H1 (cell line): ENCODE results near the gene TPM1.

Experiments
- CHD2 ChIP-seq: IDR thresholded peaks from 2 replicates; pipeline ENCODE4 v1.6.1; 2012; ENCODE audit warnings: low read length, improper control_type of control experiment
- EGR1 ChIP-seq: IDR thresholded peaks from 2 replicates; pipeline ENCODE4 v1.6.1; 2011; ENCODE audit warnings: low read depth, low read length, borderline replicate concordance
- EZH2 ChIP-seq: fragments of 200-600 bp; sonication (generic); IDR thresholded peaks from 2 replicates; pipeline ENCODE4 v1.7.1; 2012; ENCODE audit warnings: low read depth, mild to moderate bottlenecking, moderate library complexity, low read length, inconsistent platforms; ENCODE audit not compliant: severe bottlenecking
- GABPA ChIP-seq: IDR thresholded peaks from 2 replicates; pipeline ENCODE4 v1.6.1; 2011; ENCODE audit warnings: mild to moderate bottlenecking, low read length, moderate library complexity, borderline replicate concordance; ENCODE audit not compliant: insufficient read depth
- NRF1 ChIP-seq: IDR thresholded peaks from 2 replicates; pipeline ENCODE4 v1.6.1; 2011; ENCODE audit warnings: mild to moderate bottlenecking, low read depth, low read length, improper control_type of control experiment
- POLR2A ChIP-seq, 2 experiments: IDR thresholded peaks; 1 replicate in 1 of 2; 2 replicates in 1 of 2; pipeline ENCODE4 v1.6.1; 2011; ENCODE audit warnings: low read depth in 2 of 2, low read length in 2 of 2, mild to moderate bottlenecking in 2 of 2; ENCODE audit errors: control extremely low read depth in 1 of 2
- POLR2AphosphoS5 ChIP-seq: IDR thresholded peaks from 2 replicates; pipeline ENCODE4 v1.6.1; 2011; ENCODE audit warnings: low read depth, low read length
- RNF2 ChIP-seq: fragments of 200-900, 300-1000 bp; sonication (generic); IDR thresholded peaks from 2 replicates; pipeline ENCODE4 v1.7.1; 2016; ENCODE audit warnings: borderline replicate concordance, low read depth, mild to moderate bottlenecking, antibody characterized with exemption, low read length; ENCODE audit not compliant: poor library complexity, severe bottlenecking; ENCODE audit errors: missing control alignments
- SIN3A ChIP-seq, 2 experiments: IDR thresholded peaks in 1 of 2; conservative IDR thresholded peaks in 1 of 2; 2 replicates each; pipeline ENCODE4 v1.6.1; 2011 to 2012; ENCODE audit warnings: low read length in 2 of 2, improper control_type of control experiment in 1 of 2, low read depth in 1 of 2, mild to moderate bottlenecking in 1 of 2
- TF ChIP-seq, protein P1 (sequence below), 3 experiments: IDR thresholded peaks; 1 replicate in 2 of 3; 2 replicates in 1 of 3; pipeline versions ENCODE4 v1.5.1 to v1.6.1; 2011; ENCODE audit warnings: low read length in 3 of 3, mild to moderate bottlenecking in 3 of 3, inconsistent platforms in 2 of 3, low read depth in 1 of 3, moderate library complexity in 1 of 3; ENCODE audit not compliant: insufficient read depth in 1 of 3; ENCODE audit errors: control extremely low read depth in 1 of 3
- TF ChIP-seq, protein P2 (sequence below): IDR thresholded peaks from 2 replicates; pipeline ENCODE4 v1.6.1; 2012; ENCODE audit warnings: inconsistent platforms
- TF ChIP-seq, protein P3 (sequence below): IDR thresholded peaks from 2 replicates; pipeline ENCODE4 v1.6.1; 2012; ENCODE audit warnings: inconsistent platforms
- TF ChIP-seq, protein P4 (sequence below): IDR thresholded peaks from 2 replicates; pipeline ENCODE4 v1.6.1; 2011; ENCODE audit warnings: low read depth, mild to moderate bottlenecking, low read length; ENCODE audit not compliant: insufficient read depth
- TF ChIP-seq, protein P5 (sequence below): IDR thresholded peaks from 2 replicates; pipeline ENCODE4 v1.6.1; 2012; ENCODE audit warnings: low read length, inconsistent platforms

DNA sequence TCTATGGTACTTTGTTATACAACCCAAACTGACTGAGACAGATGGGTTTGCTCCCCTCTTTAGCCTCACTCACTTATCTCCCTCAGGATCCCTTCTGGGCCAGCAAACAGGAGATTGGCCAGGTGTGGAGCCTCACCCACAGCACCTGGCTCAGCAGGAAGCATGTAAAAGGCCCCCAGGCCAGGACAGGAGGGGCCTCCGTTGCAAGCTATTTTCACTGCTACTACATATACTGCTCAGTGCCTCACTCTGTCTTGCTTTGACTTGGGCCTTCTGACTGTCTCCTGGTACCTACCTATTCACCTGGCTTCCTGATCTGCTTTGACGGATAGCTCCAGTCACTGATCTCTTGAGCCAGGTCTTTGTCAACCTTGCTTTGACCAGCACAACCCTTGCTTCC, 20.4 kb upstream of the TPM1 start:
- TF ChIP-seq, protein P1, sequence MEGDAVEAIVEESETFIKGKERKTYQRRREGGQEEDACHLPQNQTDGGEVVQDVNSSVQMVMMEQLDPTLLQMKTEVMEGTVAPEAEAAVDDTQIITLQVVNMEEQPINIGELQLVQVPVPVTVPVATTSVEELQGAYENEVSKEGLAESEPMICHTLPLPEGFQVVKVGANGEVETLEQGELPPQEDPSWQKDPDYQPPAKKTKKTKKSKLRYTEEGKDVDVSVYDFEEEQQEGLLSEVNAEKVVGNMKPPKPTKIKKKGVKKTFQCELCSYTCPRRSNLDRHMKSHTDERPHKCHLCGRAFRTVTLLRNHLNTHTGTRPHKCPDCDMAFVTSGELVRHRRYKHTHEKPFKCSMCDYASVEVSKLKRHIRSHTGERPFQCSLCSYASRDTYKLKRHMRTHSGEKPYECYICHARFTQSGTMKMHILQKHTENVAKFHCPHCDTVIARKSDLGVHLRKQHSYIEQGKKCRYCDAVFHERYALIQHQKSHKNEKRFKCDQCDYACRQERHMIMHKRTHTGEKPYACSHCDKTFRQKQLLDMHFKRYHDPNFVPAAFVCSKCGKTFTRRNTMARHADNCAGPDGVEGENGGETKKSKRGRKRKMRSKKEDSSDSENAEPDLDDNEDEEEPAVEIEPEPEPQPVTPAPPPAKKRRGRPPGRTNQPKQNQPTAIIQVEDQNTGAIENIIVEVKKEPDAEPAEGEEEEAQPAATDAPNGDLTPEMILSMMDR (IDR thresholded peaks at IDR 0.05; ENCODE audit: control extremely low read depth in 1 of 3, insufficient read depth in 1 of 3, low read depth in 1 of 3, low read length in 3 of 3): no peak
- no peak for TF ChIP-seq SIN3A (conservative IDR thresholded peaks at IDR 0.05 in 1 of 2, IDR thresholded peaks at IDR 0.05 in 1 of 2; ENCODE audit: low read depth in 1 of 2, low read length in 2 of 2)
- TF ChIP-seq, protein P2, sequence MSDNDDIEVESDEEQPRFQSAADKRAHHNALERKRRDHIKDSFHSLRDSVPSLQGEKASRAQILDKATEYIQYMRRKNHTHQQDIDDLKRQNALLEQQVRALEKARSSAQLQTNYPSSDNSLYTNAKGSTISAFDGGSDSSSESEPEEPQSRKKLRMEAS: no peak
- TF ChIP-seq POLR2A (IDR thresholded peaks at IDR 0.05; ENCODE audit: control extremely low read depth in 1 of 2, low read depth in 2 of 2, low read length in 2 of 2): no peak
- TF ChIP-seq, protein P3, sequence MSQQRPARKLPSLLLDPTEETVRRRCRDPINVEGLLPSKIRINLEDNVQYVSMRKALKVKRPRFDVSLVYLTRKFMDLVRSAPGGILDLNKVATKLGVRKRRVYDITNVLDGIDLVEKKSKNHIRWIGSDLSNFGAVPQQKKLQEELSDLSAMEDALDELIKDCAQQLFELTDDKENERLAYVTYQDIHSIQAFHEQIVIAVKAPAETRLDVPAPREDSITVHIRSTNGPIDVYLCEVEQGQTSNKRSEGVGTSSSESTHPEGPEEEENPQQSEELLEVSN: no peak
- TF ChIP-seq CHD2: no peak
- no peak for TF ChIP-seq EZH2
- no peak for TF ChIP-seq RNF2
- TF ChIP-seq, protein P4, sequence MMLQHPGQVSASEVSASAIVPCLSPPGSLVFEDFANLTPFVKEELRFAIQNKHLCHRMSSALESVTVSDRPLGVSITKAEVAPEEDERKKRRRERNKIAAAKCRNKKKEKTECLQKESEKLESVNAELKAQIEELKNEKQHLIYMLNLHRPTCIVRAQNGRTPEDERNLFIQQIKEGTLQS: no peak
- TF ChIP-seq GABPA: no peak
- TF ChIP-seq NRF1: no peak
- TF ChIP-seq, protein P5, sequence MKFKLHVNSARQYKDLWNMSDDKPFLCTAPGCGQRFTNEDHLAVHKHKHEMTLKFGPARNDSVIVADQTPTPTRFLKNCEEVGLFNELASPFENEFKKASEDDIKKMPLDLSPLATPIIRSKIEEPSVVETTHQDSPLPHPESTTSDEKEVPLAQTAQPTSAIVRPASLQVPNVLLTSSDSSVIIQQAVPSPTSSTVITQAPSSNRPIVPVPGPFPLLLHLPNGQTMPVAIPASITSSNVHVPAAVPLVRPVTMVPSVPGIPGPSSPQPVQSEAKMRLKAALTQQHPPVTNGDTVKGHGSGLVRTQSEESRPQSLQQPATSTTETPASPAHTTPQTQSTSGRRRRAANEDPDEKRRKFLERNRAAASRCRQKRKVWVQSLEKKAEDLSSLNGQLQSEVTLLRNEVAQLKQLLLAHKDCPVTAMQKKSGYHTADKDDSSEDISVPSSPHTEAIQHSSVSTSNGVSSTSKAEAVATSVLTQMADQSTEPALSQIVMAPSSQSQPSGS: no peak
- no peak for TF ChIP-seq EGR1
- TF ChIP-seq POLR2AphosphoS5: no peak
